ENCODE measurements around the gene AP3B2.
"Not testable (repeated sequence)": the region's sequence is repeated elsewhere in the genome, so short reads cannot be mapped to it uniquely, and the experiment has no call there.

The AP3B2 gene, protein sequence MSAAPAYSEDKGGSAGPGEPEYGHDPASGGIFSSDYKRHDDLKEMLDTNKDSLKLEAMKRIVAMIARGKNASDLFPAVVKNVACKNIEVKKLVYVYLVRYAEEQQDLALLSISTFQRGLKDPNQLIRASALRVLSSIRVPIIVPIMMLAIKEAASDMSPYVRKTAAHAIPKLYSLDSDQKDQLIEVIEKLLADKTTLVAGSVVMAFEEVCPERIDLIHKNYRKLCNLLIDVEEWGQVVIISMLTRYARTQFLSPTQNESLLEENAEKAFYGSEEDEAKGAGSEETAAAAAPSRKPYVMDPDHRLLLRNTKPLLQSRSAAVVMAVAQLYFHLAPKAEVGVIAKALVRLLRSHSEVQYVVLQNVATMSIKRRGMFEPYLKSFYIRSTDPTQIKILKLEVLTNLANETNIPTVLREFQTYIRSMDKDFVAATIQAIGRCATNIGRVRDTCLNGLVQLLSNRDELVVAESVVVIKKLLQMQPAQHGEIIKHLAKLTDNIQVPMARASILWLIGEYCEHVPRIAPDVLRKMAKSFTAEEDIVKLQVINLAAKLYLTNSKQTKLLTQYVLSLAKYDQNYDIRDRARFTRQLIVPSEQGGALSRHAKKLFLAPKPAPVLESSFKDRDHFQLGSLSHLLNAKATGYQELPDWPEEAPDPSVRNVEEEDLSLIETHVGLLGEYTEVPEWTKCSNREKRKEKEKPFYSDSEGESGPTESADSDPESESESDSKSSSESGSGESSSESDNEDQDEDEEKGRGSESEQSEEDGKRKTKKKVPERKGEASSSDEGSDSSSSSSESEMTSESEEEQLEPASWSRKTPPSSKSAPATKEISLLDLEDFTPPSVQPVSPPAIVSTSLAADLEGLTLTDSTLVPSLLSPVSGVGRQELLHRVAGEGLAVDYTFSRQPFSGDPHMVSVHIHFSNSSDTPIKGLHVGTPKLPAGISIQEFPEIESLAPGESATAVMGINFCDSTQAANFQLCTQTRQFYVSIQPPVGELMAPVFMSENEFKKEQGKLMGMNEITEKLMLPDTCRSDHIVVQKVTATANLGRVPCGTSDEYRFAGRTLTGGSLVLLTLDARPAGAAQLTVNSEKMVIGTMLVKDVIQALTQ

GRCh38 chr15:82709421-82710207 lies at the start of gene AP3B2:
AP3B2 (minus strand) TSS chr15:82709875; CDS start chr15:82709706, 169 bp downstream.
- peak; percentile 27 for DNase-seq (ENCODE audit: low read depth)

GRCh38 chr15:82751308-82751707 lies 41.6 kb upstream of the AP3B2 start:
- no peak for DNase-seq (ENCODE audit: low read depth)

GRCh38 chr15:82750831-82751180 lies 41.1 kb upstream of the AP3B2 start:
- no peak for DNase-seq (ENCODE audit: low read depth)

- DNase-seq (ENCODE audit: low read depth): peak; percentile 77
Measured at GRCh38 chr15:82749951-82750830, 40.5 kb upstream of the AP3B2 start.

DNA sequence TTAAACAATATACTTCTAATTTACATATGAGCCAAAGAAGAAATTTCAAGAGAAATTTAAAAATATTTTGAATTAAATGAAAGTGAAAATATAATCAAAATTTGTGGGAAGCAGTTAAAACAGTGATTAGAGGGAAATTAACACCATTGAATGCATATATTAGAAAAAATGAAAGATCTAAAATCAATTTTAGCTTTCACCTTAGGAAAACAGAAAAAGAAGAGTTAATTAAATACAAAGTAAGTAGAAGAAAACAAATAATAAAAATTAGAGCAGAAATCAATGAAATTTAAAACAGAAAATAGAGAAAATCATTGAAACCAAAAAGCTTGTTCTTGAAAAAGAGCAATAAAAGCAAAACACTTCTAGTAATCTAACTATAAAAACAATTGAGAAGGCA lies 38.6 kb upstream of the AP3B2 start:
- DNase-seq (ENCODE audit: low read depth): no peak

DNA sequence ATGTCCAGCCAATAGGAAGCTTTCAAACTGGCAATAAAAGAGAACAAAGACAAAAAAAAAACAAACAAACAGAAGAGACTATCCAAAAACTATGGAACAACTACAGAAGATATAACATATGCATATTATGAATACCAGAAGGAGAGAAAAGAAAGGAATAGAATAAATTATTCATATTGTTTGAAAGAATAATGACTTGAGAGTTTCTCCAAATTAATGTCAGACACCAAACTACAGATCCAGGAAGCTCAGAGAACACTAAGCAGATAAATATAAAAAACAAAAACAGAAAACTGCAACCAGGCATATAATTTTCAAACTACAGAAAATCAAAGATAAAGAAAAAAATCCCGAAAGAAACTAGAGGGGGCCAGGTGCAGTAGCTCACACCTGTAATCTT lies 34.1 kb upstream of the AP3B2 start:
- no peak for DNase-seq (ENCODE audit: low read depth)

- DNase-seq (ENCODE audit: low read depth): no peak
Measured at GRCh38 chr15:82742134-82742533, 32.5 kb upstream of the AP3B2 start.

GRCh38 chr15:82739086-82739485 lies 29.4 kb upstream of the AP3B2 start:
- DNase-seq (ENCODE audit: low read depth): no peak

DNA sequence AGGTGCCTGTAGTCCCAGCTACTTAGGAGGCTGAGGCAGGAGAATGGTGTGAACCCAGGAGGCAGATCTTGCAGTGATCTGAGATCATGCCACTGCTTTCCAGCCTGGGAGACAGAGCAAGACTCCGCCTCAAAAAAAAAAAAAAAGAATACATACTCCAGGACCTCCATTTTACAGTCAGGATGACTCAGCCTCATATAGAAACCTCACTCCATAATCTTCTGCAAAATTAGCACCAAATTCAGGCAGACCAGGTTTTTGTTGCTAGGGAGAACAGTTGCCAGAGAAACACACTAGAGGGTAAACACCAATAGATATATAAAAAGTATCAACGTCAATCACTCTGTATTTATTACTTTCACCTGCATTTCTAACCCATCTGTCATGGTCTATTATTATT lies 28.3 kb upstream of the AP3B2 start:
- DNase-seq (ENCODE audit: low read depth): no peak

- DNase-seq (ENCODE audit: low read depth): no peak
Measured at GRCh38 chr15:82731527-82731926, 21.9 kb upstream of the AP3B2 start.

- DNase-seq (ENCODE audit: low read depth): no peak
Measured at GRCh38 chr15:82730022-82730530, 20.4 kb upstream of the AP3B2 start.

DNA sequence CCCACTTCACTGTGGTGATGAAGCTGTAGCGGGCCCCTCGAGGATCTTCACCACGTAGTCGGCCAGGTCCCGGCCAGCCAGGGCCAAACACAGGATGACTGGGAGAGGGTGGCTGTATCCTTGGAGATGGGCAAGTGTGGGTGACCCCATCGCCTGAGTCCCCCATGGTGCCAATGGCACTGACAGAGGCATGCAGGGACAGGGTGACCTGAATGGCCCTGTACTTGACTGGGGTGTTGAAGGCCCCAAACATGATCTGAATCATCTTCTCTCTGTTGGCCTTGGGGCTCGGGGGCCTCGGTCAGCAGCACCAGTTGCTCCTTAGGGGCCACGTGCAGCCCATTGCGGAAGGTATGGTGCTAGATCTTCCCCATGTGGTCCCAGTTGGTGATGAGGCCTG lies 17.1 kb upstream of the AP3B2 start:
- DNase-seq (ENCODE audit: low read depth): no peak

- DNase-seq (ENCODE audit: low read depth): no peak
Measured at GRCh38 chr15:82715003-82715402, 5.3 kb upstream of the AP3B2 start.

GRCh38 chr15:82714016-82714415 lies 4.3 kb upstream of the AP3B2 start:
- no peak for DNase-seq (ENCODE audit: low read depth)

GRCh38 chr15:82712036-82712435 lies 2.4 kb upstream of the AP3B2 start:
- no peak for DNase-seq (ENCODE audit: low read depth)

DNA sequence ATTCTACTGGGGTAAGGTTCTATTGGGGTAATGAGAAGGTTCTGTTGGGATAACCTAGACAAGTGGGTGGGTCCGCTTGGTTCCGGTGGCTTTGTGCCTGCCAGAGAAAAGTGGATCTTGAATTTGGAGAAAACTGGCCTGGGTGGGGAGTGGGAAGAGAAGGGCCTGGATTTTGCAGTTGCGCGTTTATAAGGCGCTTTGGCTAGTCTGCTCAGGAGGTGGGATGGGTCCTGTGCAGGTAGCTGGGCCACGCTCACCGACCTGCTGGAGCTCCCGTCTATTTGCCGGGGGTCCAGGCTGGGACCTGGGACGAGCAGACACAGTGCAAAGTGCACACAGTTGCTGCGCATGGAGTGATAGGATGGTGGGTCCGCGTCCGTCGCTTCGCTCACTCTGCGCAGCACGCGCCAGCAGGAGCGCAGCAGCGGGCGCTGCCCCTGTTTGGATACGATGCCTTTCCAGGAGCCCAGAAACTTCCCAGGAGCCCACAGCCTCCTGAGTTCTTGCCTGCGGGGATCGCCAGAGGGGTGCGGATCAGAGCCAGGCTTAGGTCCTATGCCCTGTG lies 1.3 kb upstream of the AP3B2 start:
- no peak for DNase-seq (ENCODE audit: low read depth)

DNA sequence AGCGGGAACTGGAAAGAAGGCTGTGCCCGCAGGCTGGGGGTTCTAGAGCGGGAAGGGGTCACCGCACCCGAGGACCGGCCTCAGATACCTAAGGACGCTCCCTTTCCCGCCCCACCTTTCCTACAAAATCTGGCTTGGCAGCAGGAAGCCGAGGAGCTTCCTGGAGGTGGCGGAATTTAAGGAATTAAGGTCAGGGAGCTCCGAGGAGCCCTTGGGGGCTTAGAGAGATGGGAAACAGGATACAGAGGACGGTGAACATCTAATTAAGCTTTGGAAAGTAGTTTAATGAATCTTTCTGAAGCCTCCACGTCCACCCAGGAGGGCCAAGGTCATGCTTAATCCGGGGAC lies 507 bp upstream of the AP3B2 start:
- no peak for DNase-seq (ENCODE audit: low read depth)

DNA sequence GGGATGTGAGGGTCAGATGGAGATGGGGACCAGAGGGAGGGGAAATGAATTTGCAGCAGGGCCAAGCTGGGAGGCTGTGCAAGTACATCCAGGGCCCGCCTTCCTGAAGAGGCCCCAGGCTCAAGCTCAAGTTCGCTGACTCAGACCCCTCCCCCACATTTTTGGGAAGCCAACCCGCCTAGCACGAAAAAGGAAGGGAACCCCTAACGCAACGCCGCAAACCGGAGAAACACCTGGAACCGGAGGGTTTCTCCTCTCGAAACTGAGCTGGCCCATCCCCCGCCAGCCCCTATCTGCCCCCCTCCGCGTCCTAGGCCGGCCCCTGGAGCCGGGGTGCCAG lies 624 bp downstream of the AP3B2 start:
- no peak for DNase-seq (ENCODE audit: low read depth)

GRCh38 chr15:82705856-82706255 lies 3.8 kb downstream of the AP3B2 start:
- DNase-seq (ENCODE audit: low read depth): not testable (repeated sequence)

DNA sequence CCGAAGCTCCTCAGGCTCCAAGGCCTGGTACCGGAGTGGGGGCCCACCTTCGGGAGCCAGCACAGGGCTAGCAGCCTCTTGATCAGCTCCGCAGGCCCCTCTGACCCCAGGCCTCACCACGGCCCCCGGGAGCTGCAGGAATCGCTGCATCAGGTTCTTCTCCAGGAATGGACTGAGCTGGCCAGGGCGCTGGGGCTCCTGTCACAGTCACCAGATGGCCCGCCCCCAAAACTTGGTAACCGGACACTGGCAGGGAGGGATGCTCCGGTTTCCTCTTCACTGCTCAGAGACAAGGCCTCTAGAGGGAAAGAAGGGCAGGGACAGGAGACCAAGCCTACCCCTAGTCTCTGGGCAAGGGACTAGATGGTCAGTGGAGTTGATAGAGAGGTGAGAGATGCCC lies 9.9 kb downstream of the AP3B2 start:
- no peak for DNase-seq (ENCODE audit: low read depth)

Measured in stimulated activated CD8-positive, alpha-beta memory T cell treated with anti-CD3 and anti-CD28 coated beads, Interleukin-12 subunit alpha, Interleukin-12 subunit beta, amount 100 ng/mL, for 1 hour (primary cell).